Neural cell (in vitro differentiated cells): ENCODE measurements around the gene SGMS2. TPM values are rescaled to one million over a fixed set of nuclear protein-coding genes. Genes with fewer than 3 reads are reported as not detected.

Experiments used
- H2AFZ ChIP-seq: fragments of 200-600, 300-800 bp; sonication (generic), shearing (Covaris generic); 2 replicates; pipeline ENCODE4 v1.6.0; 2014; ENCODE audit warnings: low read depth, mild to moderate bottlenecking, antibody characterized with exemption, low read length, moderate library complexity
- H3F3A ChIP-seq: fragments of 200-600 bp; shearing (Covaris generic); 2 replicates; pipeline ENCODE4 v1.6.1; 2016; ENCODE audit warnings: mild to moderate bottlenecking, moderate library complexity, mixed read lengths, antibody characterized with exemption, low read length; ENCODE audit not compliant: insufficient read depth, poor library complexity, severe bottlenecking
- H3K27ac ChIP-seq: fragments of 200-600, 300-800 bp; sonication (generic), shearing (Covaris generic); 2 replicates; pipeline ENCODE4 v1.5.1; 2014; ENCODE audit warnings: mild to moderate bottlenecking, low read length, moderate library complexity
- H3K27me3 ChIP-seq: fragments of 300-800, 200-600 bp; sonication (generic), shearing (Covaris generic); 2 replicates; pipeline ENCODE4 v1.6.0; 2014; ENCODE audit warnings: mild to moderate bottlenecking, low read depth, low read length, moderate library complexity; ENCODE audit not compliant: insufficient read depth
- H3K36me3 ChIP-seq: fragments of 300-800, 200-600 bp; sonication (generic), shearing (Covaris generic); 2 replicates; pipeline ENCODE4 v1.5.1; 2014; ENCODE audit warnings: mild to moderate bottlenecking, antibody characterized with exemption, low read length, moderate library complexity; ENCODE audit not compliant: insufficient read depth
- H3K4me2 ChIP-seq: fragments of 300-800, 200-600 bp; sonication (generic), shearing (Covaris generic); 2 replicates; pipeline ENCODE4 v1.6.0; 2014; ENCODE audit warnings: mild to moderate bottlenecking, low read length
- H3K4me3 ChIP-seq: fragments of 300-800, 200-600 bp; sonication (generic), shearing (Covaris generic); 2 replicates; pipeline ENCODE4 v1.5.1; 2014; ENCODE audit warnings: mild to moderate bottlenecking, low read length, moderate library complexity
- H3K79me2 ChIP-seq: fragments of 200-600 bp; shearing (Covaris generic); replicated peaks from 2 replicates; pipeline ENCODE4 v1.6.0; 2014; ENCODE audit warnings: mild to moderate bottlenecking, low read length, moderate library complexity; ENCODE audit not compliant: insufficient read depth
- H3K9ac ChIP-seq: fragments of 300-800, 200-600 bp; sonication (generic), shearing (Covaris generic); 2 replicates; pipeline ENCODE4 v1.6.1; 2016; ENCODE audit warnings: mild to moderate bottlenecking, low read length, mixed read lengths
- H3K9me2 ChIP-seq: fragments of 200-600 bp; shearing (Covaris generic); 2 replicates; pipeline ENCODE4 v1.6.1; 2016; ENCODE audit warnings: mild to moderate bottlenecking, low read length, mixed read lengths; ENCODE audit not compliant: insufficient read depth
- H3K9me3 ChIP-seq: fragments of 200-600, 300-800 bp; sonication (generic), shearing (Covaris generic); 2 replicates; pipeline ENCODE4 v1.6.1; 2016; ENCODE audit warnings: mild to moderate bottlenecking, mixed run types, low read length, moderate library complexity, mixed read lengths
- H4K20me1 ChIP-seq: fragments of 200-600 bp; shearing (Covaris generic); 2 replicates; pipeline ENCODE4 v1.6.1; 2016; ENCODE audit warnings: mild to moderate bottlenecking, mixed run types; ENCODE audit not compliant: insufficient read depth
- CTCF ChIP-seq: fragments of 450-650 bp; IDR thresholded peaks from 2 replicates; pipeline ENCODE4 v1.5.1; 2014; ENCODE audit warnings: antibody characterized with exemption, mild to moderate bottlenecking, moderate library complexity; ENCODE audit not compliant: poor library complexity, severe bottlenecking
- EP300 ChIP-seq: fragments of 450-650 bp; conservative IDR thresholded peaks from 2 replicates; pipeline ENCODE4 v1.6.1; 2014; ENCODE audit warnings: antibody characterized with exemption, mild to moderate bottlenecking, moderate library complexity; ENCODE audit not compliant: poor library complexity, severe bottlenecking
- EZH2 ChIP-seq: fragments of 200-600, 300-800 bp; shearing (Covaris generic), sonication (generic); IDR thresholded peaks from 2 replicates; pipeline ENCODE4 v1.6.1; 2014; ENCODE audit warnings: antibody characterized with exemption, low read length, borderline replicate concordance, mild to moderate bottlenecking; ENCODE audit not compliant: insufficient read depth, poor library complexity, severe bottlenecking
- MXI1 ChIP-seq: fragments of 450-650 bp; conservative IDR thresholded peaks from 2 replicates; pipeline ENCODE4 v1.6.1; 2014; ENCODE audit warnings: antibody characterized with exemption, mild to moderate bottlenecking; ENCODE audit not compliant: poor library complexity, severe bottlenecking
- POLR2AphosphoS5 ChIP-seq: IDR thresholded peaks from 2 replicates; pipeline ENCODE4 v1.6.1; 2012
- RAD21 ChIP-seq: fragments of 450-650 bp; conservative IDR thresholded peaks from 2 replicates; pipeline ENCODE4 v1.6.1; 2014; ENCODE audit warnings: antibody characterized with exemption, mild to moderate bottlenecking, moderate library complexity
- SMC3 ChIP-seq: fragments of 450-650 bp; conservative IDR thresholded peaks from 2 replicates; pipeline ENCODE4 v1.6.1; 2014; ENCODE audit warnings: antibody characterized with exemption, mild to moderate bottlenecking, moderate library complexity; ENCODE audit not compliant: poor library complexity
- TAF1 ChIP-seq: IDR thresholded peaks from 2 replicates; pipeline ENCODE4 v1.6.1; 2012; ENCODE audit warnings: low read depth
- polyA plus RNA-seq: library from polyadenylated mRNA; depleted of rRNA; stranded (reverse); fragments of >200 nt; gene quantifications from 2 replicates; pipeline ENCODE4 v1.2.3, GENCODE V29; 2014
- TF ChIP-seq, protein P1 (sequence below): IDR thresholded peaks from 2 replicates; pipeline ENCODE4 v1.6.1; 2012; ENCODE audit warnings: borderline replicate concordance

Gene SGMS2
- polyA plus RNA-seq, 1 donor from 2014 or later, result 0.15 TPM

- Histone ChIP-seq H3K27me3 (no peaks in the 10 kb centered on the region), H3K36me3 (no peaks in the 10 kb centered on the region), H3F3A (no peaks in the 10 kb centered on the region), H3K27ac (no peak overlapping the region), H3K9me2 (no peaks in the 10 kb centered on the region), H2AFZ (no peak overlapping the region), H3K4me3 (no peak overlapping the region), H4K20me1 (no peaks in the 10 kb centered on the region), H3K9me3 (no peaks in the 10 kb centered on the region), H3K79me2 (no peaks in the 10 kb centered on the region), H3K9ac (no peak overlapping the region), H3K4me2 (no peak overlapping the region)
- no peak for TF ChIP-seq TAF1
- TF ChIP-seq CTCF, result no peak
- no peak for TF ChIP-seq EZH2
- no peak for TF ChIP-seq EP300
- TF ChIP-seq RAD21, result no peak
- TF ChIP-seq, protein P1, sequence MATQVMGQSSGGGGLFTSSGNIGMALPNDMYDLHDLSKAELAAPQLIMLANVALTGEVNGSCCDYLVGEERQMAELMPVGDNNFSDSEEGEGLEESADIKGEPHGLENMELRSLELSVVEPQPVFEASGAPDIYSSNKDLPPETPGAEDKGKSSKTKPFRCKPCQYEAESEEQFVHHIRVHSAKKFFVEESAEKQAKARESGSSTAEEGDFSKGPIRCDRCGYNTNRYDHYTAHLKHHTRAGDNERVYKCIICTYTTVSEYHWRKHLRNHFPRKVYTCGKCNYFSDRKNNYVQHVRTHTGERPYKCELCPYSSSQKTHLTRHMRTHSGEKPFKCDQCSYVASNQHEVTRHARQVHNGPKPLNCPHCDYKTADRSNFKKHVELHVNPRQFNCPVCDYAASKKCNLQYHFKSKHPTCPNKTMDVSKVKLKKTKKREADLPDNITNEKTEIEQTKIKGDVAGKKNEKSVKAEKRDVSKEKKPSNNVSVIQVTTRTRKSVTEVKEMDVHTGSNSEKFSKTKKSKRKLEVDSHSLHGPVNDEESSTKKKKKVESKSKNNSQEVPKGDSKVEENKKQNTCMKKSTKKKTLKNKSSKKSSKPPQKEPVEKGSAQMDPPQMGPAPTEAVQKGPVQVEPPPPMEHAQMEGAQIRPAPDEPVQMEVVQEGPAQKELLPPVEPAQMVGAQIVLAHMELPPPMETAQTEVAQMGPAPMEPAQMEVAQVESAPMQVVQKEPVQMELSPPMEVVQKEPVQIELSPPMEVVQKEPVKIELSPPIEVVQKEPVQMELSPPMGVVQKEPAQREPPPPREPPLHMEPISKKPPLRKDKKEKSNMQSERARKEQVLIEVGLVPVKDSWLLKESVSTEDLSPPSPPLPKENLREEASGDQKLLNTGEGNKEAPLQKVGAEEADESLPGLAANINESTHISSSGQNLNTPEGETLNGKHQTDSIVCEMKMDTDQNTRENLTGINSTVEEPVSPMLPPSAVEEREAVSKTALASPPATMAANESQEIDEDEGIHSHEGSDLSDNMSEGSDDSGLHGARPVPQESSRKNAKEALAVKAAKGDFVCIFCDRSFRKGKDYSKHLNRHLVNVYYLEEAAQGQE, result no peak
- no peak for TF ChIP-seq MXI1
- no peak for TF ChIP-seq SMC3
- no peak for TF ChIP-seq POLR2AphosphoS5
Observed at GRCh38 chr4:107855723-107856122, 31.0 kb downstream of the SGMS2 start.

- Histone ChIP-seq H3K9ac (no peak overlapping the region), H3K9me2 (no peaks in the 10 kb centered on the region), H3K79me2 (no peaks in the 10 kb centered on the region), H3K4me3 (no peak overlapping the region), H3K9me3 (no peaks in the 10 kb centered on the region), H3K27me3 (no peaks in the 10 kb centered on the region), H3K27ac (no peak overlapping the region), H3K36me3 (no peaks in the 10 kb centered on the region), H3F3A (no peaks in the 10 kb centered on the region), H2AFZ (no peak overlapping the region), H4K20me1 (no peaks in the 10 kb centered on the region), H3K4me2 (no peak overlapping the region)
- TF ChIP-seq RAD21, result no peak
- TF ChIP-seq MXI1, result no peak
- no peak for TF ChIP-seq SMC3
- TF ChIP-seq POLR2AphosphoS5, result no peak
- no peak for TF ChIP-seq EP300
- TF ChIP-seq TAF1, result no peak
- TF ChIP-seq EZH2, result no peak
- TF ChIP-seq CTCF, result no peak
- TF ChIP-seq, protein P1, result no peak
Observed at GRCh38 chr4:107856901-107857300, 32.2 kb downstream of the SGMS2 start.
